CD8-positive, alpha-beta memory T cell (primary cell): ENCODE measurements around the gene FUT8. TPM values are rescaled to one million over a fixed set of nuclear protein-coding genes. Genes with fewer than 3 reads are reported as not detected.
"Not testable (repeated sequence)": the region's sequence is repeated elsewhere in the genome, so short reads cannot be mapped to it uniquely, and the experiment has no call there.

Source experiments
- CTCF ChIA-PET: fragments of 350-600 bp; sonication (Branson Sonifier 250); formaldehyde crosslinking; loops from one replicate; lab custom pipeline; 2021; ENCODE audit warnings: antibody characterized with exemption; lab: Charles Lee
- POLR2A ChIA-PET: fragments of 350-600 bp; sonication (Branson Sonifier 250); formaldehyde crosslinking; loops from one replicate; lab custom pipeline; 2021; ENCODE audit warnings: antibody characterized with exemption; lab: Charles Lee
- DNase-seq, 5 donors: peaks; one replicate each; pipeline versions ENCODE4 v3.0.0 to v3.0.0-alpha.2; 2020 to 2022; ENCODE audit warnings: mixed read lengths in 1 of 5
- H3K27ac ChIP-seq: one replicate; pipeline ENCODE4 v1.7.0; 2013; ENCODE audit warnings: low read depth, mild to moderate bottlenecking, low read length, moderate library complexity
- H3K27me3 ChIP-seq: 2 replicates; pipeline ENCODE4 v1.7.0; 2013; ENCODE audit warnings: low read length, mild to moderate bottlenecking; ENCODE audit not compliant: insufficient read depth, poor library complexity, severe bottlenecking
- H3K36me3 ChIP-seq: 2 replicates; pipeline ENCODE4 v1.7.0; 2013; ENCODE audit warnings: mild to moderate bottlenecking, low read length, moderate library complexity; ENCODE audit not compliant: insufficient read depth
- H3K4me1 ChIP-seq: 2 replicates; pipeline ENCODE4 v1.7.0; 2013; ENCODE audit warnings: mild to moderate bottlenecking, low read length, moderate library complexity; ENCODE audit not compliant: insufficient read depth
- H3K4me3 ChIP-seq: 2 replicates; pipeline ENCODE4 v1.7.0; 2013; ENCODE audit warnings: mild to moderate bottlenecking, low read length
- H3K9me3 ChIP-seq: 2 replicates; pipeline ENCODE4 v1.7.0; 2013; ENCODE audit warnings: mild to moderate bottlenecking, low read length
- H3K27ac Mint-ChIP-seq, 8 donors: one replicate each; pipeline ENCODE4 v1.8.0; 2020 to 2021; ENCODE audit warnings: mixed read lengths in 8 of 8, mild to moderate bottlenecking in 6 of 8, inconsistent platforms in 3 of 8, moderate library complexity in 3 of 8
- H3K27me3 Mint-ChIP-seq, 2 donors: one replicate each; pipeline ENCODE4 v1.8.0; 2020 to 2021; ENCODE audit warnings: mixed read lengths in 2 of 2, mild to moderate bottlenecking in 1 of 2, moderate library complexity in 1 of 2
- H3K36me3 Mint-ChIP-seq, 3 donors: one replicate each; pipeline ENCODE4 v1.8.0; 2020 to 2021; ENCODE audit warnings: mixed read lengths in 3 of 3, inconsistent platforms in 1 of 3, mild to moderate bottlenecking in 1 of 3
- H3K4me1 Mint-ChIP-seq, 3 donors: one replicate each; pipeline ENCODE4 v1.8.0; 2020 to 2021; ENCODE audit warnings: mixed read lengths in 3 of 3, inconsistent platforms in 1 of 3, mild to moderate bottlenecking in 1 of 3
- H3K4me3 Mint-ChIP-seq, 7 donors: one replicate each; pipeline ENCODE4 v1.8.0; 2020 to 2021; ENCODE audit warnings: mixed read lengths in 7 of 7, mild to moderate bottlenecking in 6 of 7, moderate library complexity in 4 of 7, inconsistent platforms in 2 of 7
- H3K9me3 Mint-ChIP-seq, 5 donors: one replicate each; pipeline ENCODE4 v1.8.0; 2020 to 2022; ENCODE audit warnings: mixed read lengths in 5 of 5, mild to moderate bottlenecking in 3 of 5, moderate library complexity in 2 of 5, inconsistent platforms in 1 of 5
- polyA plus RNA-seq: library from polyadenylated mRNA; unstranded; fragments of 300-500 nt; fragmentation: Illumina TruSeq; gene quantifications from one replicate; pipeline ENCODE4 v1.2.3, GENCODE V29; 2021
- total RNA-seq, 2 experiments: library from RNA; stranded (reverse); gene quantifications; one replicate each; pipeline ENCODE4 v1.2.3, GENCODE V29; 2021

The FUT8 gene
- total and polyA plus RNA-seq, 3 experiments from 2014 or later = 13.3 to 81.7 (median 76.0) TPM

DNA sequence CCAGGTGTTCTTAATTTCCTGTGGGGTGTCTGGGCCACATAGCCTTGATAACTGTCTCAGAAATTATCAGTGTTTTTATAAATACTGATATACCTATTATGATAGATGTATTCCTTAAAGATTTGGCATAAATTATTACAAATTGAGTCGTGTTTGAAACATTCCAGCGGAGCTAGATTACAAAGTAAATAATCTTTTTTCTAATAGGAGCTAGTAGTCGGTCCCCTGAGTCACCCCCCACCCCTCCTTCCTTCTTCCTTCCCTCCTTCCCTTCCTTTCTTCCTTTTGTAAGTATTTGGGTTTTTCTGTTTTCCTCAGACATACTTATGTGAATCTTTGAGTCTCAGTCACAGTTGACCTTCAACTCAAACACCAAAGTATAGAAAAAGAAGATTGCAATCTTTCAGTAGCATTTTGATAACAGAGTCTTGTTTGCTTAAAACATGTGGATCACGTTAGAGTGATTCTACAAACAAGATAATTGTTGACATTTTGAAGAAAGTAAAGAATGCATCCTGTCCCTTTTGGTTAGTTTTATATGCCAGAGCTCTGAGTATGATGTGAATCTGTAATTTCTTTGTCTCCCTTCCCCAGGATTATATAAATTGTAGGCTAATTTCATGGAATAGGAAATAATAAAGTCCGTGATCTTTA, 264.0 kb downstream of the FUT8 start:
- CTCF ChIA-PET = no interaction called here
- Histone ChIP-seq H3K27ac (no peak overlapping the region), H3K4me3 (no peak overlapping the region), H3K36me3 (no peaks in the 10 kb centered on the region), H3K9me3 (no peaks in the 10 kb centered on the region), H3K27me3 (no peaks in the 10 kb centered on the region), H3K4me1 (no peaks in the 10 kb centered on the region)
- Mint-ChIP-seq H3K4me1 (peaks cover 0 to 15% (median 0%) of the 10 kb centered on the region in 3 donors), H3K9me3 (no peaks in the 10 kb centered on the region), H3K4me3 (no peak overlapping the region), H3K27me3 (no peaks in the 10 kb centered on the region), H3K27ac (peak overlapping the region in 1 of 8 donors; percentile 54), H3K36me3 (peaks cover 7 to 14% (median 11%) of the 10 kb centered on the region in 3 donors)
- no peak for DNase-seq
- POLR2A ChIA-PET = no interaction called here

DNA sequence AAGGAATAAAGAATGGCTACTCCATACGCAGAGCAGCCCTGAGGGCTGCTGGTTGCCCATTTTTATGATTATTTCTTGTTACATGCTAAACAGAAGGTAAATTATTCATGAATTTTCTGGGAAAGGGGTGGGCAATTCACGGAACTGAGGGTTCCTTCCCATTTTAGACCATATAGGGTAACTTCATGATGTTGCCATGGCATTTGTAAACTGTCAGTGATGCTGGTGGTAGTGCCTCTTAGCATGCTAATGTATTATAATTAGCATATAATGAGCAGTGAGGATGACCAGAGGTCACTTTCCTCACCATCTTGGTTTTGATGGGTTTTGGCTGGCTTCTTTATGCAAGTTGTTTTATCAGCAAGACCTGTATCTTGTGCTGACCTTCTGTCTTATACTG, 273.0 kb downstream of the FUT8 start:
- Mint-ChIP-seq H3K4me3 (no peak overlapping the region), H3K36me3 (peaks cover 3 to 15% (median 14%) of the 10 kb centered on the region in 3 donors), H3K9me3 (no peaks in the 10 kb centered on the region), H3K27me3 (no peaks in the 10 kb centered on the region), H3K27ac (peak overlapping the region in 1 of 8 donors; percentile 85), H3K4me1 (peaks cover 0 to 20% (median 15%) of the 10 kb centered on the region in 3 donors)
- Histone ChIP-seq H3K36me3 (no peaks in the 10 kb centered on the region), H3K4me3 (no peak overlapping the region), H3K27ac (no peak overlapping the region), H3K9me3 (no peaks in the 10 kb centered on the region), H3K27me3 (no peaks in the 10 kb centered on the region), H3K4me1 (no peaks in the 10 kb centered on the region)
- no peak for DNase-seq
- ChIA-PET POLR2A (no interaction called here), CTCF (no interaction called here)

- Mint-ChIP-seq H3K27ac (no peak overlapping the region), H3K4me1 (peaks cover 0 to 20% (median 15%) of the 10 kb centered on the region in 3 donors), H3K36me3 (peaks cover 5 to 16% (median 14%) of the 10 kb centered on the region in 3 donors), H3K9me3 (no peaks in the 10 kb centered on the region), H3K27me3 (no peaks in the 10 kb centered on the region), H3K4me3 (no peak overlapping the region)
- no peak overlapping the region for H3K4me3 ChIP-seq
- CTCF ChIA-PET = no interaction called here
- POLR2A ChIA-PET = no interaction called here
- H3K36me3 ChIP-seq = no peaks in the 10 kb centered on the region
- no peak overlapping the region for H3K27ac ChIP-seq
- no peaks in the 10 kb centered on the region for H3K4me1 ChIP-seq
- H3K9me3 ChIP-seq = no peaks in the 10 kb centered on the region
- DNase-seq = no peak
- H3K27me3 ChIP-seq = no peaks in the 10 kb centered on the region
These were observed 274.2 kb downstream of the FUT8 start for GRCh38 chr14:65686761-65687160.

DNA sequence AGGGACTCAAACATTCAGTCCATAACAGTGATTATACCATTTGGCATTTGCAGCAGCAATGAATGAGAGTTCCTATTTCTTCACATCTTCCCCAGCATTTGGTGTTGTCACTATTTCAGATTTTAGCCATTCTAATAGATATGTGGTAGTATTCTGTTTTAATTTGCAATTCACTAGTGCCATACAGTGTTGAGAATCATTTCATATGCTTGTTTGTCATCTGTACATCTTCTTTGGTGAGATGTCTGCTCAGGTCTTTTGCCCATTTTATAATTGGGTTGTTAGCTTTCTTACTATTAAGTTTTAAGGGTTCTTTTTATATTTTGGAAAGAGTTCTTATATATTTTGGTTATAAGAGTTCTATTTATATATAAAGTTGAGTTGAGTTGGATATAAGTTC, 276.5 kb downstream of the FUT8 start:
- Mint-ChIP-seq H3K4me1 (peaks cover 0 to 20% (median 13%) of the 10 kb centered on the region in 3 donors), H3K9me3 (peaks cover 0 to 4% (median 0%) of the 10 kb centered on the region in 5 donors), H3K36me3 (peaks cover 7 to 18% (median 18%) of the 10 kb centered on the region in 3 donors), H3K27me3 (no peaks in the 10 kb centered on the region), H3K27ac (peak overlapping the region in 1 of 8 donors; percentile 32), H3K4me3 (no peak overlapping the region)
- ChIA-PET POLR2A (no interaction called here), CTCF (no interaction called here)
- H3K27ac ChIP-seq = no peak overlapping the region
- H3K9me3 ChIP-seq = no peaks in the 10 kb centered on the region
- no peaks in the 10 kb centered on the region for H3K27me3 ChIP-seq
- no peaks in the 10 kb centered on the region for H3K36me3 ChIP-seq
- H3K4me3 ChIP-seq = no peak overlapping the region
- DNase-seq = no peak
- no peaks in the 10 kb centered on the region for H3K4me1 ChIP-seq

DNA sequence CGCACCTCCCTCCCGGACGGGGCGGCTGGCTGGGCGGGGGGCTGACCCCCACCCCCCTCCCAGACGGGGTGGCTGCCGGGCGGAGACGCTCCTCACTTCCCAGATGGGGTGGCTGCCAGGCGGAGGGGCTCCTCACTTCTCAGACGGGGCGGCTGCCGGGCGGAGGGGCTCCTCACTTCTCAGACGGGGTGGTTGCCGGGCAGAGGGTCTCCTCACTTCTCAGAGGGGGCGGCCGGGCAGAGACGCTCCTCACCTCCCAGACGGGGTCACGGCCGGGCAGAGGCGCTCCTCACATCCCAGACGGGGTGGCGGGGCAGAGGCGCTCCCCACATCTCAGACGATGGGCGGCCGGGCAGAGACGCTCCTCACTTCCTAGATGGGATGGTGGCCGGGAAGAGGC, 280.0 kb downstream of the FUT8 start:
- POLR2A ChIA-PET, H3K4me1 ChIP-seq, DNase-seq, H3K27ac ChIP-seq, H3K9me3 Mint-ChIP-seq, H3K27me3 ChIP-seq, CTCF ChIA-PET, H3K9me3 ChIP-seq, H3K27me3 Mint-ChIP-seq, H3K4me3 ChIP-seq, H3K4me3 Mint-ChIP-seq, H3K36me3 ChIP-seq: not testable (repeated sequence)
- H3K36me3 Mint-ChIP-seq = peaks cover 9 to 17% (median 15%) of the 10 kb centered on the region in 3 donors
- H3K27ac Mint-ChIP-seq = peak overlapping the region in 1 of 8 donors; percentile 36
- H3K4me1 Mint-ChIP-seq = peaks cover 3 to 21% (median 3%) of the 10 kb centered on the region in 3 donors

GRCh38 chr14:65696801-65697200, 284.3 kb downstream of the FUT8 start:
- ChIA-PET CTCF (no interaction called here), POLR2A (interaction anchor here (0.5 kb wide), 1 partner anchor 636 kb away, joined by 5 read pairs; no protein-coding TSS in a partner anchor)
- peaks cover 4 to 7% (median 4%) of the 10 kb centered on the region in 3 donors for H3K36me3 Mint-ChIP-seq
- H3K4me1 Mint-ChIP-seq = peaks cover 0 to 14% (median 3%) of the 10 kb centered on the region in 3 donors
- Histone ChIP-seq H3K36me3 (no peaks in the 10 kb centered on the region), H3K27ac (no peak overlapping the region), H3K4me1 (no peaks in the 10 kb centered on the region), H3K4me3 (no peak overlapping the region), H3K27me3 (no peaks in the 10 kb centered on the region), H3K9me3 (no peaks in the 10 kb centered on the region)
- H3K27me3 Mint-ChIP-seq = no peaks in the 10 kb centered on the region
- H3K27ac Mint-ChIP-seq = no peak overlapping the region
- H3K4me3 Mint-ChIP-seq = no peak overlapping the region
- H3K9me3 Mint-ChIP-seq = peaks cover 0 to 4% (median 0%) of the 10 kb centered on the region in 5 donors
- DNase-seq = no peak

GRCh38 chr14:65703521-65703920, 291.0 kb downstream of the FUT8 start:
- Mint-ChIP-seq H3K4me1 (peaks cover 5 to 19% (median 11%) of the 10 kb centered on the region in 3 donors), H3K9me3 (peaks cover 0 to 7% (median 3%) of the 10 kb centered on the region in 5 donors), H3K36me3 (peaks cover 7 to 28% (median 12%) of the 10 kb centered on the region in 3 donors), H3K27me3 (no peaks in the 10 kb centered on the region), H3K4me3 (no peak overlapping the region), H3K27ac (no peak overlapping the region)
- Histone ChIP-seq H3K27me3 (no peaks in the 10 kb centered on the region), H3K4me3 (no peak overlapping the region), H3K4me1 (no peaks in the 10 kb centered on the region), H3K36me3 (no peaks in the 10 kb centered on the region), H3K27ac (no peak overlapping the region), H3K9me3 (no peaks in the 10 kb centered on the region)
- ChIA-PET CTCF (interaction anchor here (1.5 kb wide), 1 partner anchor 23 kb away, joined by 3 read pairs; no protein-coding TSS in a partner anchor), POLR2A (no interaction called here)
- no peak for DNase-seq

DNA sequence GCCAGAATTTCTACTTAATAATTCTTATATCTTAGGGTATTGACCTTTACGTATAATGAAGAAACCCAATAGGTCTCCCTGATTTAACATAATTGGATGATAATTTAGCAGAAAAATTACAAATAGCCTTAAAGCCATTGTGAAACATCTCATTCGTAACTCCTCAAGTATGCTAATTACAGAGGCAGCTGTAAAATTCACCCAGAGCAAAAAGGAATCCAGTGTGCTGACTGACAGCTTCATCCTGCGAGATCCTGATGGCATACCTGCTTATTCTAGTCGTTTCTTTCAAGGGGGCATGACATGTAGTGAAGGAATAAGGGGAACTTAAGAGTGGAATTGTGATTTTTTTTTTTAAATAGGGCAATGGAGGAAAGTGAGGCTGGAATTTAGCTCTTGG, 291.5 kb downstream of the FUT8 start:
- Mint-ChIP-seq H3K4me1 (peaks cover 8 to 22% (median 16%) of the 10 kb centered on the region in 3 donors), H3K27ac (no peak overlapping the region), H3K4me3 (no peak overlapping the region), H3K27me3 (no peaks in the 10 kb centered on the region), H3K9me3 (peaks cover 0 to 7% (median 3%) of the 10 kb centered on the region in 5 donors), H3K36me3 (peaks cover 7 to 30% (median 12%) of the 10 kb centered on the region in 3 donors)
- H3K9me3 ChIP-seq = no peaks in the 10 kb centered on the region
- H3K4me3 ChIP-seq = no peak overlapping the region
- no peak for DNase-seq
- ChIA-PET POLR2A (no interaction called here), CTCF (no interaction called here)
- H3K4me1 ChIP-seq = no peaks in the 10 kb centered on the region
- no peaks in the 10 kb centered on the region for H3K36me3 ChIP-seq
- no peak overlapping the region for H3K27ac ChIP-seq
- no peaks in the 10 kb centered on the region for H3K27me3 ChIP-seq
